ENCODE measurements around the gene ASB16.
A peak's percentile ranks its signal among the peaks of the same experiment; 100 is the strongest.

The ASB16 gene

GRCh38 chr17:44190481-44190880, 20.0 kb downstream of the ASB16 start:
- DNase-seq (ENCODE audit: low read depth): no peak

- DNase-seq (ENCODE audit: low read depth): no peak
Observed at GRCh38 chr17:44191369-44191768, 20.9 kb downstream of the ASB16 start.

- no peak for DNase-seq (ENCODE audit: low read depth)
Observed at GRCh38 chr17:44191941-44192496, 21.5 kb downstream of the ASB16 start.

- no peak for DNase-seq (ENCODE audit: low read depth)
Observed at GRCh38 chr17:44192750-44193149, 22.2 kb downstream of the ASB16 start.

GRCh38 chr17:44193326-44194084, 23.0 kb downstream of the ASB16 start:
- DNase-seq (ENCODE audit: low read depth): no peak

- no peak for DNase-seq (ENCODE audit: low read depth)
Observed at GRCh38 chr17:44197107-44197506, 26.6 kb downstream of the ASB16 start.

- peak; percentile 71 for DNase-seq (ENCODE audit: low read depth)
Observed at GRCh38 chr17:44197980-44198720, 27.6 kb downstream of the ASB16 start.

GRCh38 chr17:44198721-44199552, 28.4 kb downstream of the ASB16 start:
- DNase-seq (ENCODE audit: low read depth): no peak

- DNase-seq (ENCODE audit: low read depth): peak; percentile 98
Observed at GRCh38 chr17:44199553-44200477, 29.3 kb downstream of the ASB16 start, which contains the start of gene ATXN7L3. Gene ATXN7L3, minus strand, starts transcription at chr17:44199884. Its CDS starts 1,814 bp downstream, at chr17:44198070.

- no peak for DNase-seq (ENCODE audit: low read depth)
Observed at GRCh38 chr17:44200478-44201155, 30.1 kb downstream of the ASB16 start.

- no peak for DNase-seq (ENCODE audit: low read depth)
Observed at GRCh38 chr17:44202756-44203155, 32.3 kb downstream of the ASB16 start.

- peak; percentile 51 for DNase-seq (ENCODE audit: low read depth)
Observed at GRCh38 chr17:44203731-44204440, 33.4 kb downstream of the ASB16 start.

GRCh38 chr17:44204441-44204882, 34.0 kb downstream of the ASB16 start:
- no peak for DNase-seq (ENCODE audit: low read depth)

GRCh38 chr17:44205962-44206824, 35.7 kb downstream of the ASB16 start:
- no peak for DNase-seq (ENCODE audit: low read depth)

- no peak for DNase-seq (ENCODE audit: low read depth)
Observed at GRCh38 chr17:44206825-44207155, 36.3 kb downstream of the ASB16 start.

- no peak for DNase-seq (ENCODE audit: low read depth)
Observed at GRCh38 chr17:44207319-44207718, 36.8 kb downstream of the ASB16 start.

- no peak for DNase-seq (ENCODE audit: low read depth)
Observed at GRCh38 chr17:44207743-44208142, 37.2 kb downstream of the ASB16 start.

GRCh38 chr17:44209786-44210341, 39.4 kb downstream of the ASB16 start:
- DNase-seq (ENCODE audit: low read depth): no peak

Measured in fibroblast of the conjunctiva (primary cell).